Measurements from ENCODE around the gene INSM2. TPM values are rescaled to one million over a fixed set of nuclear protein-coding genes. Genes with fewer than 3 reads are reported as not detected.

INSM2 gene
- total and polyA plus RNA-seq, 10 of the 15 experiments (the other 5 are each of a cell fraction or from before 2014, with no cell fraction given): 0.06 TPM; not detected in 9

GRCh38 chr14:35576260-35576659, 42.3 kb downstream of the INSM2 start:
- POLR2A ChIA-PET: no interaction called here
- ATAC-seq (no peak), DNase-seq (ENCODE audit: low read depth, low spot score) (no peak), FAIRE-seq (no peak)
- H3K4me2 ChIP-seq (ENCODE audit: control insufficient read depth, insufficient read depth): no peak overlapping the region
- no peaks in the 10 kb centered on the region for H4K20me1 ChIP-seq (ENCODE audit: control insufficient read depth, insufficient read depth)
- H3K9ac ChIP-seq (ENCODE audit: control insufficient read depth, insufficient read depth, low read length): no peak overlapping the region
- CTCF ChIA-PET: interaction anchor here (1.0 kb wide), 1 partner anchor 13 kb away, joined by 3 read pairs; no protein-coding TSS in a partner anchor
- no peaks in the 10 kb centered on the region for H3K9me3 ChIP-seq (replicated peaks; ENCODE audit: control insufficient read depth, insufficient read depth, low read length)
- H3K4me3 ChIP-seq: no peak overlapping the region
- intact Hi-C loops (cut with micrococcal nuclease; ENCODE audit: unreplicated experiment): no loop called here
- H3K79me2 ChIP-seq (ENCODE audit: control insufficient read depth, insufficient read depth, low read length): no peaks in the 10 kb centered on the region
- in situ Hi-C loops (cut with MboI): no loop called here
- H3K27me3 ChIP-seq (replicated peaks in 1 of 2; ENCODE audit: control insufficient read depth in 2 of 2, insufficient read depth in 2 of 2, low read length in 1 of 2): no peaks in the 10 kb centered on the region
- H3K4me1 ChIP-seq (ENCODE audit: control insufficient read depth, insufficient read depth, low read length): no peaks in the 10 kb centered on the region
- H3K36me3 ChIP-seq (ENCODE audit: control insufficient read depth in 2 of 2, insufficient read depth in 2 of 2, low read length in 1 of 2): no peaks in the 10 kb centered on the region
- RAD21 ChIA-PET (ENCODE audit: unreplicated experiment): no interaction called here
- no TSS peak for BruUV-seq (replicated peaks)
- no peak overlapping the region for H2AFZ ChIP-seq (ENCODE audit: control insufficient read depth, low read depth, low read length)
- TF ChIP-seq YY1 (IDR thresholded peaks at IDR 0.05; ENCODE audit: low read depth, low read length) (no peak), IKZF1 (conservative IDR thresholded peaks at IDR 0.05) (no peak), PKNOX1 (IDR thresholded peaks at IDR 0.05) (no peak), CBX3 (IDR thresholded peaks at IDR 0.05; ENCODE audit: borderline replicate concordance, low read depth) (no peak), MXI1 (IDR thresholded peaks at IDR 0.05; ENCODE audit: low read depth, low read length) (no peak)
- SMC1A ChIA-PET (ENCODE audit: uncharacterized antibody, unreplicated experiment): no interaction called here
- no peak overlapping the region for H3K27ac ChIP-seq (ENCODE audit: control insufficient read depth, insufficient read depth)

GRCh38 chr14:35576856-35577255, 42.9 kb downstream of the INSM2 start:
- no peaks in the 10 kb centered on the region for H3K4me1 ChIP-seq (ENCODE audit: control insufficient read depth, insufficient read depth, low read length)
- BruUV-seq (replicated peaks): no TSS peak
- ChIA-PET POLR2A (no interaction called here), CTCF (interaction anchor here (1.0 kb wide), 1 partner anchor 12 kb away, joined by 3 read pairs; no protein-coding TSS in a partner anchor), RAD21 (ENCODE audit: unreplicated experiment) (no interaction called here), SMC1A (ENCODE audit: uncharacterized antibody, unreplicated experiment) (no interaction called here)
- TF ChIP-seq SPI1 (IDR thresholded peaks at IDR 0.05; ENCODE audit: borderline replicate concordance, insufficient read depth, low read depth, low read length): no peak
- in situ Hi-C loops (cut with MboI): no loop called here
- no peaks in the 10 kb centered on the region for H3K9me3 ChIP-seq (replicated peaks; ENCODE audit: control insufficient read depth, insufficient read depth, low read length)
- no peak overlapping the region for H2AFZ ChIP-seq (ENCODE audit: control insufficient read depth, low read depth, low read length)
- no peaks in the 10 kb centered on the region for H3K36me3 ChIP-seq (ENCODE audit: control insufficient read depth in 2 of 2, insufficient read depth in 2 of 2, low read length in 1 of 2)
- H3K27me3 ChIP-seq (replicated peaks in 1 of 2; ENCODE audit: control insufficient read depth in 2 of 2, insufficient read depth in 2 of 2, low read length in 1 of 2): no peaks in the 10 kb centered on the region
- H3K4me3 ChIP-seq: no peak overlapping the region
- no peak overlapping the region for H3K4me2 ChIP-seq (ENCODE audit: control insufficient read depth, insufficient read depth)
- no peak overlapping the region for H3K27ac ChIP-seq (ENCODE audit: control insufficient read depth, insufficient read depth)
- H3K9ac ChIP-seq (ENCODE audit: control insufficient read depth, insufficient read depth, low read length): no peak overlapping the region
- no peak for DNase-seq (ENCODE audit: low read depth, low spot score)
- WGBS (ENCODE audit: insufficient coverage, insufficient replicate concordance, low lambda C conversion rate, missing lambda C conversion rate): 100% methylated on average over 1 of the region's 1 CpG
- intact Hi-C loops (cut with micrococcal nuclease; ENCODE audit: unreplicated experiment): no loop called here
- FAIRE-seq: no peak
- no peaks in the 10 kb centered on the region for H4K20me1 ChIP-seq (ENCODE audit: control insufficient read depth, insufficient read depth)
- no peak for ATAC-seq
- H3K79me2 ChIP-seq (ENCODE audit: control insufficient read depth, insufficient read depth, low read length): no peaks in the 10 kb centered on the region

Data from GM12878 (cell line).